ENCODE data around the gene ELOVL5.

The ELOVL5 gene

GRCh38 chr6:53240139-53240538, 108.6 kb downstream of the ELOVL5 start:
- no peak for DNase-seq (ENCODE audit: low spot score)

GRCh38 chr6:53239526-53239925, 109.2 kb downstream of the ELOVL5 start:
- DNase-seq (ENCODE audit: low spot score), result no peak

DNA sequence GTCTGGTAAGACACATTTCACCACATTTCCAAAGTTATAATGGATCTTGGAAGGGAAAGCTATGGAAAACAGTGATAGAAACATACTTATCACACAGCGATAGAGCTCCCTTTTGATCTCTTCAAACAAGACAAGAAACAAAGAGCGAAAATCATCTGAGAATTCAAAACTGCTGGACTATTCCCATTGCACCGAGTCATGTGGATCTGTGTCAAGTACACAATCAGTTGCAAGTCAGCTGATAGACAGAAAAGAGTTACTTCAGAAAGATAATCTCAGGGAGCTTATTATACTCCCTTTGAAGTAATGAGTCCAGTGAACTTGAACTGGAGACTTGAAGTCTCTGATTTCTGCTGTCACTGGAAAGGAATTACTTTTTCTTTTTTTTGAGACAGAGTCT, 110.4 kb downstream of the ELOVL5 start:
- no peak for DNase-seq (ENCODE audit: low spot score)

DNA sequence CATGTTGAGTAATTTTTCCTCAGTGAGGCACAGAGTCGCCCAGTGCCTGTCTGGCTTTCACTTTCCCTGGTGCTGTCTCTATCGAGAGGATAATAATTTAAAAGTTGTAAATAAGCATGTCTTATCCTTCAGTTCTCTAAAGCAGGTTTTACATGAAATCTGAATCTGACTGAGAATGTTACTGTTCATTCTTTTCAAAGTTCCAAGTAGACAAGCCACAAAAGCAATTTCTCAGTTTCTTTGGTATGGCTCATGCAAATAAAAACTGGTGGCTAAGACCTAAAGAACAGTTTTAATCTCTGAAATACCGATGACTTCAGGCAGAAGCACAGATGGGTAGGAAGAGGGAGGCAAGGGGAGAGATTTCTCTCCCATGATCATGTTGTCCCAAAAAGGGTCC, 112.5 kb downstream of the ELOVL5 start:
- no peak for DNase-seq (ENCODE audit: low spot score)

DNA sequence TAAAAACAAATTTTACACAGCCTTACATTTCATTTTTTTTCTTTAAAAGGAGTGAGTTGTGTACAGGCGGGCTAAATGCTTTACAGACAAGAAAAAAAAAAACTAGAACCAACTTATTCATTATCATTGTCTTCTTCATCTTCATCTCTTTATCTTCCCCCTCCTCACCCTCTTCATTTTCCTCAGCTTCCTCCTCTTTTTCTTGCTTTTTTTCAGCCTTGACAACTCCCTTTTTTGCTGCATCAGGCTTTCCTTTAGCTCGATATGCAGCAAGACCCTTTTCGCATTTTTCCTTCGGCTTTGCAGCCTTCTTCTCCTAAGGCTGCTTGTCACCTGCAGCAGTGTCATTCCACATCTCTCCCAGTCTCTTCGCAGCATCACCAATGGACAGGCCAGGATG, 113.2 kb downstream of the ELOVL5 start:
- DNase-seq (ENCODE audit: low spot score), result no peak

- no peak for DNase-seq (ENCODE audit: low spot score)
These were observed 115.4 kb downstream of the ELOVL5 start for GRCh38 chr6:53233309-53233708.

DNA sequence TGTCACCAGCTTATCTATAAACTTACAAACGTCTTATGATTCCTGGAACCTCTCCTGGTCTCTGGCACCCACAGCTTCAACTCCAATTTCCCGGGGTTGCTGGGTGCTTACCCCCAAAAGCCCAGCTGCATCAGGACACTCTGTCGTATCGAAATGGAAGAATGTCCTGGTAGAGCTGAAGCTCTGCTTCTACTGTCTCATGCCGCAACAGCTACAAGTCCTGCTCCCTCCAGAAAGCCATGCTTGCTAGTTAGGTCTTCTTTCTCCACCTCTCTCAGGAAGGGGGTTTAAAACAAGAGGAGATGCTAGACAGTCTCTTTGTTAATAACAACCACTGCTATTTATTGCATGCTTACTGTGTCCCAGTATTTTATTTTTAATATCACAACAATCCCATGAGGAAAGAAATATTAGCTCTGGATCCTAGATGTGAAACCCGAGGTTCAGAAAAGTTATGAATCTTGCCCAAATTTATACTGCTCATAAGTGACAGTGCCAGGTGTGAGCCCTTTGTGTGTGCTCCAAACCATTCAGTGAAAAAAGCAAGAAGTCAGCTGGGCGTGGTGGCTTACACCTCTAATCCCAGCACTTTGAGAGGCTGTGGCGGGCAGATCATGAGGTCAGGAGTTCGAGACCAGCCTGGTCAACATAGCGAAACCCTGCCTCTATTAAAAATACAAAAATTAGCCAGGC, 117.8 kb downstream of the ELOVL5 start:
- no peak for DNase-seq (ENCODE audit: low spot score)

DNA sequence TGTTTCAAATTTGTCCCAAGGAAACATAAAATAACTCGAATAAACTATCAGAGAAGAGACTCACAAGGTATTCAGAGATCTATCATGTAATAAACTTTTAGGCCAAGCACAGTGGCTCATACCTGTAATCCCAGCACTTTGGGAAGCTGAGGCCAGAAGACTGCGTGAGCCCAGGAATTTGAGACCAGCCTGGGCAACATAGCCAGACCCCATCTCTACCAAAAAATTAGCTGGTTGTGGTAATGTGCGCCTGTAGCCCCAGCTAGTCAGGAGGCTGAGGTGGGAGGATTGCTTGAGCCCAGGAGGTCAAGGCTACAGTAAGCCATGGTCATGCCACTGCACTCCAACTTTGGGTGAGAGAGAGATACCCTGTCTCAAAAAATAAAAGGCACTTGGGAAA, 120.9 kb downstream of the ELOVL5 start:
- no peak for DNase-seq (ENCODE audit: low spot score)

- DNase-seq (ENCODE audit: low spot score), result no peak
These were observed 128.1 kb downstream of the ELOVL5 start for GRCh38 chr6:53220605-53221004.
